H1 (cell line): Measurements from ENCODE around the gene LRWD1. TPM values are rescaled to one million over a fixed set of nuclear protein-coding genes. Genes with fewer than 3 reads are reported as not detected.

ENCODE experiments used
- CTCF ChIA-PET: fragments of 300-600 bp; sonication (Branson Sonifier 250); formaldehyde crosslinking; loops from one replicate; lab custom pipeline; 2021; ENCODE audit not compliant: partially characterized antibody; lab: Charles Lee
- POLR2A ChIA-PET: fragments of 300-600 bp; sonication (Branson Sonifier 250); formaldehyde crosslinking; loops from one replicate; lab custom pipeline; 2021; ENCODE audit warnings: inconsistent platforms; ENCODE audit not compliant: partially characterized antibody; lab: Charles Lee
- DNase-seq, 2 experiments: peaks; one replicate each; pipeline versions ENCODE4 v3.0.0 to v3.0.0-alpha.2; 2010 to 2022; ENCODE audit warnings: low spot score in 2 of 2, low read depth in 1 of 2, mixed read lengths in 1 of 2
- FAIRE-seq: peaks from 2 replicates; lab custom pipeline; 2011; peaks lifted over from hg19 to GRCh38; lab: Jason Lieb, UNC
- H2AFZ ChIP-seq: 2 replicates; pipeline ENCODE4 v1.8.1; 2012; ENCODE audit warnings: low read length, inconsistent platforms
- H2AK5ac ChIP-seq: 2 replicates; pipeline ENCODE4 v1.6.1; 2013; ENCODE audit warnings: low read depth, low read length
- H2BK120ac ChIP-seq: replicated peaks from 2 replicates; pipeline ENCODE3; 2013; ENCODE audit warnings: low read depth, low read length, inconsistent platforms
- H2BK12ac ChIP-seq: 2 replicates; pipeline ENCODE4 v1.6.1; 2013; ENCODE audit warnings: low read depth, low read length
- H2BK15ac ChIP-seq: 2 replicates; pipeline ENCODE4 v1.6.1; 2013; ENCODE audit warnings: low read length
- H2BK20ac ChIP-seq: 2 replicates; pipeline ENCODE4 v1.6.1; 2013; ENCODE audit warnings: low read length
- H2BK5ac ChIP-seq: 2 replicates; pipeline ENCODE4 v1.6.1; 2013; ENCODE audit warnings: low read depth, low read length
- H3K14ac ChIP-seq: 2 replicates; pipeline ENCODE4 v1.6.1; 2013; ENCODE audit warnings: inconsistent platforms; ENCODE audit not compliant: insufficient read length
- H3K18ac ChIP-seq: 2 replicates; pipeline ENCODE4 v1.6.1; 2013; ENCODE audit warnings: low read length; ENCODE audit errors: extremely low read depth
- H3K23ac ChIP-seq: 2 replicates; pipeline ENCODE4 v1.6.1; 2013; ENCODE audit warnings: inconsistent platforms; ENCODE audit not compliant: insufficient read length
- H3K23me2 ChIP-seq: 2 replicates; pipeline ENCODE4 v1.6.1; 2013; ENCODE audit warnings: low read depth, low read length
- H3K27ac ChIP-seq: 2 replicates; pipeline ENCODE4 v1.6.1; 2011; ENCODE audit warnings: low read depth, low read length, inconsistent platforms
- H3K27me3 ChIP-seq, 4 experiments: replicated peaks in 1 of 4; 1 replicate in 1 of 4; 2 replicates in 3 of 4; pipeline versions ENCODE4 v1.6.1 to v1.8.1; 2011 to 2013; ENCODE audit warnings: low read length in 3 of 4, mild to moderate bottlenecking in 3 of 4, inconsistent platforms in 2 of 4, mixed read lengths in 2 of 4, moderate library complexity in 1 of 4; ENCODE audit not compliant: control insufficient read depth in 3 of 4, insufficient read depth in 3 of 4; ENCODE audit errors: extremely low read depth in 1 of 4
- H3K36me3 ChIP-seq, 4 experiments: 2 replicates each; pipeline versions ENCODE4 v1.6.1 to v1.8.1; 2011 to 2013; ENCODE audit warnings: mild to moderate bottlenecking in 4 of 4, low read length in 3 of 4, moderate library complexity in 2 of 4, control low read depth in 1 of 4, inconsistent platforms in 1 of 4; ENCODE audit not compliant: insufficient read depth in 4 of 4, control insufficient read depth in 2 of 4
- H3K4ac ChIP-seq: replicated peaks from 2 replicates; pipeline ENCODE3; 2013; ENCODE audit warnings: low read length, low read depth, mixed read lengths, inconsistent platforms; ENCODE audit not compliant: insufficient read length
- H3K4me1 ChIP-seq, 4 experiments: replicated peaks in 1 of 4; 1 replicate in 1 of 4; 2 replicates in 3 of 4; pipeline versions ENCODE4 v1.6.1 to v1.8.1; 2011 to 2013; ENCODE audit warnings: low read length in 3 of 4, inconsistent platforms in 2 of 4, mixed read lengths in 1 of 4; ENCODE audit not compliant: insufficient read depth in 4 of 4, control insufficient read depth in 3 of 4
- H3K4me2 ChIP-seq, 2 experiments: 2 replicates each; pipeline versions ENCODE4 v1.6.1 to v1.8.1; 2011 to 2013; ENCODE audit warnings: low read depth in 2 of 2, low read length in 2 of 2, control low read depth in 1 of 2, inconsistent platforms in 1 of 2, mild to moderate bottlenecking in 1 of 2; ENCODE audit not compliant: insufficient read depth in 1 of 2
- H3K4me3 ChIP-seq, 4 experiments: fragments of 200-600, 300-600 bp in 1 of 4; sonication (generic), shearing (Covaris generic), sonication (Bioruptor Twin) in 1 of 4; 2 replicates each; pipeline versions ENCODE4 v1.5.1 to v1.8.1; 2011 to 2016; ENCODE audit warnings: low read length in 4 of 4, low read depth in 3 of 4, control low read depth in 2 of 4, inconsistent platforms in 2 of 4, mild to moderate bottlenecking in 2 of 4, mixed read lengths in 1 of 4, moderate library complexity in 1 of 4; ENCODE audit not compliant: insufficient read depth in 2 of 4; ENCODE audit errors: extremely low read depth in 1 of 4
- H3K56ac ChIP-seq: replicated peaks from 2 replicates; pipeline ENCODE3; 2013; ENCODE audit warnings: low read depth, mild to moderate bottlenecking, mixed read lengths, low read length, inconsistent platforms; ENCODE audit not compliant: insufficient read length
- H3K79me1 ChIP-seq: 2 replicates; pipeline ENCODE4 v1.6.1; 2013; ENCODE audit warnings: low read depth, low read length, control low read depth
- H3K79me2 ChIP-seq, 2 experiments: 2 replicates each; pipeline versions ENCODE4 v1.6.1 to v1.8.1; 2012 to 2013; ENCODE audit warnings: low read length in 2 of 2, mild to moderate bottlenecking in 2 of 2, inconsistent platforms in 1 of 2; ENCODE audit not compliant: insufficient read depth in 2 of 2, control insufficient read depth in 1 of 2
- H3K9ac ChIP-seq, 4 experiments: replicated peaks in 1 of 4; 1 replicate in 1 of 4; 2 replicates in 3 of 4; pipeline versions ENCODE4 v1.6.1 to v1.8.1; 2011 to 2013; ENCODE audit warnings: low read depth in 3 of 4, low read length in 3 of 4, control low read depth in 2 of 4, mild to moderate bottlenecking in 2 of 4, moderate library complexity in 2 of 4, inconsistent platforms in 1 of 4; ENCODE audit errors: extremely low read depth in 1 of 4
- H3K9me3 ChIP-seq, 2 experiments: 2 replicates each; pipeline versions ENCODE4 v1.6.1 to v1.8.1; 2012 to 2013; ENCODE audit warnings: mild to moderate bottlenecking in 2 of 2, moderate library complexity in 2 of 2, control low read depth in 1 of 2, inconsistent platforms in 1 of 2, low read depth in 1 of 2, low read length in 1 of 2, mixed read lengths in 1 of 2; ENCODE audit not compliant: insufficient read depth in 2 of 2
- H4K20me1 ChIP-seq, 2 experiments: replicated peaks in 1 of 2; 2 replicates each; pipeline versions ENCODE3 to v1.8.1; 2011 to 2013; ENCODE audit warnings: inconsistent platforms in 2 of 2, low read length in 2 of 2, mild to moderate bottlenecking in 1 of 2; ENCODE audit not compliant: insufficient read depth in 2 of 2, control insufficient read depth in 1 of 2
- H4K5ac ChIP-seq: 2 replicates; pipeline ENCODE4 v1.6.1; 2013; ENCODE audit warnings: low read length, low read depth, mixed read lengths, inconsistent platforms; ENCODE audit not compliant: insufficient read length
- H4K8ac ChIP-seq: 2 replicates; pipeline ENCODE4 v1.8.0; 2013; ENCODE audit warnings: mild to moderate bottlenecking, moderate library complexity, low read length, inconsistent platforms; ENCODE audit not compliant: insufficient read depth; ENCODE audit errors: extremely low read depth
- H4K91ac ChIP-seq: replicated peaks from 2 replicates; pipeline ENCODE3; 2013; ENCODE audit warnings: low read length, mixed read lengths, inconsistent platforms; ENCODE audit not compliant: insufficient read length
- ATF2 ChIP-seq: IDR thresholded peaks from 2 replicates; pipeline ENCODE4 v1.6.1; 2012; ENCODE audit warnings: low read length, inconsistent platforms
- ATF3 ChIP-seq: IDR thresholded peaks from 2 replicates; pipeline ENCODE4 v1.6.1; 2011; ENCODE audit warnings: low read depth, mild to moderate bottlenecking, low read length; ENCODE audit not compliant: insufficient read depth
- HDAC2 ChIP-seq, 2 experiments: fragments of 300-600 bp in 1 of 2; sonication (generic) in 1 of 2; IDR thresholded peaks; 2 replicates each; pipeline ENCODE4 v1.6.1; 2011 to 2012; ENCODE audit warnings: low read depth in 2 of 2, low read length in 2 of 2, mild to moderate bottlenecking in 2 of 2, moderate library complexity in 2 of 2, borderline replicate concordance in 1 of 2, inconsistent platforms in 1 of 2
- KDM4A ChIP-seq: IDR thresholded peaks from one replicate; pipeline ENCODE4 v1.7.1; 2012; ENCODE audit warnings: low read depth, mild to moderate bottlenecking, moderate library complexity, low read length, inconsistent platforms; ENCODE audit not compliant: severe bottlenecking
- PHF8 ChIP-seq: fragments of 200-600 bp; sonication (generic); conservative IDR thresholded peaks from 2 replicates; pipeline ENCODE4 v1.7.1; 2012; ENCODE audit warnings: low read depth, mild to moderate bottlenecking, inconsistent platforms, low read length, moderate library complexity
- TAF1 ChIP-seq: IDR thresholded peaks from 2 replicates; pipeline ENCODE4 v1.6.1; 2011; ENCODE audit warnings: mild to moderate bottlenecking, low read depth, low read length
- ZNF274 ChIP-seq: IDR thresholded peaks from 2 replicates; pipeline ENCODE4 v1.7.0; 2012; ENCODE audit warnings: low read length, borderline replicate concordance; ENCODE audit errors: extremely low read depth
- WGBS, 2 experiments: shearing (Covaris generic) in 1 of 2; methylation state at CpG; one replicate each; pipeline versions ENCODE4 v1.1.6 to v1.1.7; 2013 to 2015; ENCODE audit warnings: low lambda C conversion rate in 2 of 2, mixed read lengths in 2 of 2, inconsistent platforms in 1 of 2, low coverage in 1 of 2, missing lambda C conversion rate in 1 of 2; ENCODE audit not compliant: insufficient replicate concordance in 2 of 2, insufficient coverage in 1 of 2, insufficient read length in 1 of 2; ENCODE audit errors: extremely low coverage in 1 of 2, missing lambda C conversion rate in 1 of 2; 5-methylcytosine and 5-hydroxymethylcytosine counted together
- polyA plus RNA-seq, 7 experiments: library from polyadenylated mRNA; depleted of rRNA in 3 of 7; stranded (reverse) in 5 of 7; unstranded in 2 of 7; fragments of >200 nt in 5 of 7; fragments of 200-250 nt in 2 of 7; gene quantifications; 1 replicate in 5 of 7; 2 replicates in 1 of 7; 4 replicates in 1 of 7; pipeline versions ENCODE4 v1.2.1 to v1.2.3, GENCODE V29; 2011 to 2013; ENCODE audit warnings: missing spikeins in 2 of 7, mixed read lengths in 2 of 7
- total RNA-seq: library from RNA; stranded (reverse); fragmentation: NEBNext Ultra II Directional; extraction: Animal tissue kit (Norgen Biotek cat#: 25700); gene quantifications from 2 replicates; pipeline ENCODE4 v1.2.1, GENCODE V29; 2021

Gene LRWD1
- total and polyA plus RNA-seq, 2 of the 8 experiments (the other 6 are each of a cell fraction or from before 2014, with no cell fraction given), result 23.4 to 26.8 TPM

GRCh38 chr7:102433219-102434038 is 31.4 kb upstream of the LRWD1 start, which contains the start of gene ORAI2:
TSS of gene ORAI2 (plus strand) at chr7:102433575. CDS start at chr7:102438957, 5,382 bp downstream.
- H2BK15ac ChIP-seq, result no peak within 1 kb of the TSS
- FAIRE-seq (no peak), DNase-seq (peak in 1 of 2 experiments; percentile 86)
- no peak within 1 kb of the TSS for H4K5ac ChIP-seq
- peak within 1 kb of the TSS in 3 of 4 experiments; percentile 20 to 93 (median 47); a peak in 5 of 7 replicates for H3K9ac ChIP-seq
- no peak within 1 kb of the TSS for H4K91ac ChIP-seq
- no peak within 1 kb of the TSS; the same call in 1 of the 2 replicates for H3K27ac ChIP-seq
- no peak within 1 kb of the TSS for H2BK12ac ChIP-seq
- H3K27me3 ChIP-seq, result no peaks in the 10 kb centered on the region
- peak within 1 kb of the TSS; percentile 77 to 85 for H3K4me2 ChIP-seq
- WGBS, 2 experiments, result 4% methylated on average over 19 of the region's 90 CpGs; no CpG with 5 or more reads in 1 of the 2 experiments
- H3K79me2 ChIP-seq, result no peaks in the 10 kb centered on the region
- CTCF ChIA-PET, result interaction anchor here (0.8 to 1.2 kb wide), 3 partner anchors 16 to 154 kb away, joined by 3 to 4 read pairs (median 3); no protein-coding TSS in a partner anchor
- 0 out of 2 replicates have a peak within 1 kb of the TSS, but pooled peaks have one; percentile 44 for H2AFZ ChIP-seq
- H3K4me1 ChIP-seq, result peaks cover 0 to 8% (median 5%) of the 10 kb centered on the region in 4 experiments; a peak in 5 of 7 replicates
- no peaks in the 10 kb centered on the region for H3K9me3 ChIP-seq
- H3K18ac ChIP-seq, result peak within 1 kb of the TSS; percentile 78
- no peak within 1 kb of the TSS for H3K4ac ChIP-seq
- no peak within 1 kb of the TSS for H3K14ac ChIP-seq
- peak within 1 kb of the TSS; percentile 62 to 78 (median 74) for H3K4me3 ChIP-seq
- H3K79me1 ChIP-seq, result no peaks in the 10 kb centered on the region
- peak within 1 kb of the TSS; percentile 46 for H3K56ac ChIP-seq
- H2BK20ac ChIP-seq, result no peak within 1 kb of the TSS
- no peak within 1 kb of the TSS for H2BK120ac ChIP-seq
- peaks cover 0 to 3% of the 10 kb centered on the region in 2 experiments for H4K20me1 ChIP-seq
- no peak within 1 kb of the TSS for H3K23ac ChIP-seq
- H3K23me2 ChIP-seq, result peaks cover 3% of the 10 kb centered on the region; the same call in 1 of the 2 replicates
- peak within 1 kb of the TSS; percentile 70; the same call in 1 of the 2 replicates for H2AK5ac ChIP-seq
- POLR2A ChIA-PET, result interaction anchor here (2.3 to 3.6 kb wide), 2 partner anchors 8 to 9 kb away, joined by 8 to 16 read pairs; no protein-coding TSS in a partner anchor
- H4K8ac ChIP-seq, result peak within 1 kb of the TSS; percentile 64
- H2BK5ac ChIP-seq, result 0 out of 2 replicates have a peak within 1 kb of the TSS, but pooled peaks have one; percentile 35
- no peaks in the 10 kb centered on the region; a peak in 1 of 8 replicates for H3K36me3 ChIP-seq
- TF ChIP-seq ATF3 (peak; percentile 34; the same call in 1 of the 2 replicates), ATF2 (no peak), TAF1 (0 out of 2 replicates have a peak, but pooled peaks have one; percentile 23), KDM4A (peak; percentile 82), HDAC2 (IDR thresholded peaks at IDR 0.05; ENCODE audit: borderline replicate concordance in 1 of 2, low read depth in 2 of 2, low read length in 2 of 2) (0 out of 4 replicates have a peak, but pooled peaks of 1 of the 2 experiments have one; percentile 34), ZNF274 (no peak), PHF8 (peak; percentile 57)
